ENCODE data around the gene DDX54.

Gene DDX54

GRCh38 chr12:113136990-113137511 lies 48.2 kb downstream of the DDX54 start:
- peaks cover 42 to 51% of the 10 kb centered on the region in 2 experiments for H3K27me3 ChIP-seq (ENCODE audit: control insufficient read depth in 1 of 2, insufficient read depth in 1 of 2, low read length in 2 of 2)
- H3K18ac ChIP-seq (ENCODE audit: low read depth in 1 of 2, low read length in 2 of 2), result no peak overlapping the region
- no peak overlapping the region for H4K8ac ChIP-seq (ENCODE audit: low read length)
- no peak overlapping the region for H2BK15ac ChIP-seq (ENCODE audit: low read depth, poor library complexity, severe bottlenecking)
- DNase-seq, result no peak
- H3K9me3 ChIP-seq (ENCODE audit: control insufficient read depth, low read length), result no peaks in the 10 kb centered on the region
- H3K23ac ChIP-seq (ENCODE audit: low read length in 2 of 2), result no peak overlapping the region
- no peak overlapping the region for H2AFZ ChIP-seq (ENCODE audit: low read depth, low read length)
- no peak overlapping the region for H3K4me3 ChIP-seq (ENCODE audit: insufficient read depth in 1 of 2, low read depth in 1 of 2, low read length in 2 of 2)
- H3K36me3 ChIP-seq (ENCODE audit: control insufficient read depth in 1 of 2, insufficient read depth in 2 of 2, low read depth in 1 of 2, low read length in 2 of 2), result no peaks in the 10 kb centered on the region
- no peak overlapping the region for H3K14ac ChIP-seq (ENCODE audit: low read length in 2 of 2)
- no peak overlapping the region for H3K9ac ChIP-seq (ENCODE audit: low read length)
- H3K27ac ChIP-seq (ENCODE audit: low read length, poor library complexity, severe bottlenecking), result no peak overlapping the region
- no peak overlapping the region for H2AK5ac ChIP-seq (ENCODE audit: low read length, severe bottlenecking)
- H3K4me2 ChIP-seq (ENCODE audit: low read length, poor library complexity, severe bottlenecking), result no peak overlapping the region
- H2BK12ac ChIP-seq (ENCODE audit: low read length in 2 of 2), result no peak overlapping the region
- no peak overlapping the region for H2BK5ac ChIP-seq (ENCODE audit: low read depth, low read length, poor library complexity, severe bottlenecking)
- no peaks in the 10 kb centered on the region for H3K79me1 ChIP-seq (replicated peaks; ENCODE audit: low read length, poor library complexity, severe bottlenecking)
- H3K4me1 ChIP-seq (ENCODE audit: control insufficient read depth, insufficient read depth, low read depth, low read length), result peaks cover 32% of the 10 kb centered on the region
- 71% methylated on average over 6 of the region's 6 CpGs for WGBS
- H3K4ac ChIP-seq (ENCODE audit: low read depth in 1 of 2, low read length in 2 of 2), result no peak overlapping the region
- H2BK120ac ChIP-seq (ENCODE audit: low read depth, low read length), result no peak overlapping the region
- no peak overlapping the region for H4K91ac ChIP-seq (ENCODE audit: low read length)

- no peak overlapping the region for H3K27ac ChIP-seq (ENCODE audit: low read length, poor library complexity, severe bottlenecking)
- H2BK12ac ChIP-seq (ENCODE audit: low read length in 2 of 2), result no peak overlapping the region
- peak overlapping the region; percentile 32 for H3K4me2 ChIP-seq (ENCODE audit: low read length, poor library complexity, severe bottlenecking)
- 48% methylated on average over 14 of the region's 21 CpGs for WGBS
- H3K4me1 ChIP-seq (ENCODE audit: control insufficient read depth, insufficient read depth, low read depth, low read length), result peaks cover 32% of the 10 kb centered on the region
- H3K4me3 ChIP-seq (ENCODE audit: insufficient read depth in 1 of 2, low read depth in 1 of 2, low read length in 2 of 2), result no peak overlapping the region
- H2AK5ac ChIP-seq (ENCODE audit: low read length, severe bottlenecking), result no peak overlapping the region
- H3K18ac ChIP-seq (ENCODE audit: low read depth in 1 of 2, low read length in 2 of 2), result no peak overlapping the region
- no peaks in the 10 kb centered on the region for H3K9me3 ChIP-seq (ENCODE audit: control insufficient read depth, low read length)
- H2AFZ ChIP-seq (ENCODE audit: low read depth, low read length), result no peak overlapping the region
- no peak for DNase-seq
- H3K23ac ChIP-seq (ENCODE audit: low read length in 2 of 2), result no peak overlapping the region
- H3K79me1 ChIP-seq (replicated peaks; ENCODE audit: low read length, poor library complexity, severe bottlenecking), result no peaks in the 10 kb centered on the region
- no peak overlapping the region for H2BK5ac ChIP-seq (ENCODE audit: low read depth, low read length, poor library complexity, severe bottlenecking)
- H2BK120ac ChIP-seq (ENCODE audit: low read depth, low read length), result no peak overlapping the region
- peaks cover 42 to 51% of the 10 kb centered on the region in 2 experiments for H3K27me3 ChIP-seq (ENCODE audit: control insufficient read depth in 1 of 2, insufficient read depth in 1 of 2, low read length in 2 of 2)
- no peak overlapping the region for H3K9ac ChIP-seq (ENCODE audit: low read length)
- H3K36me3 ChIP-seq (ENCODE audit: control insufficient read depth in 1 of 2, insufficient read depth in 2 of 2, low read depth in 1 of 2, low read length in 2 of 2), result no peaks in the 10 kb centered on the region
- H2BK15ac ChIP-seq (ENCODE audit: low read depth, poor library complexity, severe bottlenecking), result no peak overlapping the region
- H4K91ac ChIP-seq (ENCODE audit: low read length), result no peak overlapping the region
- no peak overlapping the region for H4K8ac ChIP-seq (ENCODE audit: low read length)
- H3K4ac ChIP-seq (ENCODE audit: low read depth in 1 of 2, low read length in 2 of 2), result no peak overlapping the region
- H3K14ac ChIP-seq (ENCODE audit: low read length in 2 of 2), result no peak overlapping the region
These were observed 48.9 kb downstream of the DDX54 start for GRCh38 chr12:113136128-113136989.

- Histone ChIP-seq H3K79me1 (replicated peaks; ENCODE audit: low read length, poor library complexity, severe bottlenecking) (no peaks in the 10 kb centered on the region), H2BK120ac (ENCODE audit: low read depth, low read length) (no peak within 1 kb of the TSS), H3K4me3 (ENCODE audit: insufficient read depth in 1 of 2, low read depth in 1 of 2, low read length in 2 of 2) (no peak within 1 kb of the TSS), H3K23ac (ENCODE audit: low read length in 2 of 2) (no peak within 1 kb of the TSS), H3K4ac (ENCODE audit: low read depth in 1 of 2, low read length in 2 of 2) (no peak within 1 kb of the TSS), H3K4me2 (ENCODE audit: low read length, poor library complexity, severe bottlenecking) (peak within 1 kb of the TSS; percentile 32), H3K27ac (ENCODE audit: low read length, poor library complexity, severe bottlenecking) (no peak within 1 kb of the TSS), H3K36me3 (ENCODE audit: control insufficient read depth in 1 of 2, insufficient read depth in 2 of 2, low read depth in 1 of 2, low read length in 2 of 2) (no peaks in the 10 kb centered on the region), H3K9me3 (ENCODE audit: control insufficient read depth, low read length) (no peaks in the 10 kb centered on the region), H3K27me3 (ENCODE audit: control insufficient read depth in 1 of 2, insufficient read depth in 1 of 2, low read length in 2 of 2) (peaks cover 42 to 56% of the 10 kb centered on the region in 2 experiments), H2BK15ac (ENCODE audit: low read depth, poor library complexity, severe bottlenecking) (no peak within 1 kb of the TSS), H2AK5ac (ENCODE audit: low read length, severe bottlenecking) (no peak within 1 kb of the TSS), H2BK12ac (ENCODE audit: low read length in 2 of 2) (no peak within 1 kb of the TSS), H2BK5ac (ENCODE audit: low read depth, low read length, poor library complexity, severe bottlenecking) (no peak within 1 kb of the TSS), H3K18ac (ENCODE audit: low read depth in 1 of 2, low read length in 2 of 2) (no peak within 1 kb of the TSS), H4K91ac (ENCODE audit: low read length) (no peak within 1 kb of the TSS), H3K14ac (ENCODE audit: low read length in 2 of 2) (no peak within 1 kb of the TSS), H3K4me1 (ENCODE audit: control insufficient read depth, insufficient read depth, low read depth, low read length) (peaks cover 38% of the 10 kb centered on the region), H2AFZ (ENCODE audit: low read depth, low read length) (no peak within 1 kb of the TSS), H3K9ac (ENCODE audit: low read length) (no peak within 1 kb of the TSS), H4K8ac (ENCODE audit: low read length) (no peak within 1 kb of the TSS)
- WGBS, result 5% methylated on average over 42 of the region's 68 CpGs
- no peak for DNase-seq
These were observed 49.8 kb downstream of the DDX54 start, which contains the start of gene RASAL1 for GRCh38 chr12:113135178-113136127. Gene RASAL1, minus strand, starts transcription at chr12:113135761. Its CDS starts 299 bp downstream, at chr12:113135462.

Measured in mesenchymal stem cell (in vitro differentiated cells and primary cell).